GM21367 (cell line): ENCODE results near the gene SNAPC4.

Source experiments
- ATAC-seq: cut with Tn5 transposase; IDR thresholded peaks from one replicate; pipeline ENCODE4 v1.9.1; 2021; ENCODE audit not compliant: unreplicated experiment

Gene SNAPC4

GRCh38 chr9:136373300-136374182 lies 26.4 kb downstream of the SNAPC4 start, which contains the start of gene CARD9:
TSS of gene CARD9 (minus strand) at chr9:136373669. CDS start at chr9:136372078, 1,591 bp downstream.
- ATAC-seq: no peak

DNA sequence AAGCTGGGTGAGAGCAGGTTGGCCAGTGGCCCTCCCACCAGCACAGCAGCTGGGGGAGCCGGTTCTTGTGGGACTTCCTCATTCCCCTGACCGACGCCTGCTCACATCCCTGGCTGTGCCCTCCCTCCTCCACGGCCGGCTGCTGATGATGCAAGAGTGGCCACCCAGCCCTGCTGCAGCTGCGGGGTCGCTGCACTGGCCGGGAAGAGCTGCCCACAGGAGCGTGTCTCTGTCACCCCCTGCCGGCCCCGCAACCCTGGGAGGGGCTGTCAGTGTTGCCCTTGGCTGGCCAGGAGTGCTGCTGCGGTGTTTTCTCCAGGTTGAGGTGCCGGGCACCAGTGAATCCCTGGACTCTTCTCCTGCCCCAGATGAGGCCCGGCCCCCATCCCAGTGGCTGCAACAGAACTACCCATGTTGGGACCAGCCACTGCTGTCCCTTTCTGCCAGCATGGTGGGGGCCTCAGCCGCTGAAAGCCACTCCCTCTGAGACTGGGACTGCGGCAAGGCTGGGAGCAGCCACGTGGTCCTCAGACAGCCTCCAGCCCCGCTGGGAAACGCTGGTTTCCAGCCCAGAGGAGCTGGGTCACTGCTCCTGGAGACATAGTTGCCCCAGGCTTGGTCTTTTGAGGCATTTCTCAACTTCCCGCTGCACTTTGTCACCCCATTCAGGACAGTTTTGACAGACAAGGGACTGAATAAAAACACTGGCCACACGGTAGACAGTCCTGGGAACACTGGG lies 27.2 kb downstream of the SNAPC4 start:
- ATAC-seq: no peak

GRCh38 chr9:136372006-136372405 lies 28.0 kb downstream of the SNAPC4 start:
- no peak for ATAC-seq

DNA sequence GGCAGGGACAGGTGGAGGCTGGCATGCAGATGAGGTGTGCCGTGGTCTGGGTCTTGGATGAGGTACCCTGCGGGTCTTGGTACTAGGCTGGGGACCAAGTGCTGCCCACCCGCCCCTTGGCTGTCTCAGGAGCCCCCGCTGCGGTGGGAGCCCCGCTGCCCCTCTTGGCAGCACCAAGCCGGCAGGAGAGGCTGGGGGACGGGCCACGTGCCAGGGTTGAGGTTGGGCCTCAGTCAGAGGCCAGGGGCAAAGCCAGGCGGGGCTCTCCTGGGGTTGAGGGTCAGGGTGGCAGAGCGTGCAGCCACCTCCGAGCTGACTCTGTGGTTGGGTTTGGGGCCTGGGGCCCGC lies 28.5 kb downstream of the SNAPC4 start:
- ATAC-seq: no peak

- no peak for ATAC-seq
Measured at GRCh38 chr9:136370687-136371532, 29.1 kb downstream of the SNAPC4 start.

- no peak for ATAC-seq
Measured at GRCh38 chr9:136370037-136370436, 29.9 kb downstream of the SNAPC4 start.

DNA sequence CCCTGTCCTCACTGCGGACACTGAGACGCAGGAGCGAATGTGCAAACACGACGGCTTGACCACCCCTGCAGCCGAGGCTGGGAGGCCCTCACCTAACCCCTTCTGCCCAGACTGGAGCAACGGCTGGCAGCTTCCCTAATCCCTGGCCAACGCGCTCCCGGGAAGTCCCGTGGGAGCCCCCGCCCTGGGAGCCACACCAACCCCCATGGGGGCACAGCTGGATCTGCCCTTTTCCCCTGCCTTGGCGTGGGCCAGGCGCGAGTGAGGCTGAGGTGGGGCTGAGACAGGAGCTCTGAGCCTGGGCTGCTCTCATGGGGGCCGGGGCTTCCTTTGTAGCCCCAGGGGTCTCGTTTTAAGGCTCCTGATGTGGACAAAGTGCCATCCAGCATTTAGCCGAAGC lies 31.8 kb downstream of the SNAPC4 start:
- ATAC-seq: no peak

DNA sequence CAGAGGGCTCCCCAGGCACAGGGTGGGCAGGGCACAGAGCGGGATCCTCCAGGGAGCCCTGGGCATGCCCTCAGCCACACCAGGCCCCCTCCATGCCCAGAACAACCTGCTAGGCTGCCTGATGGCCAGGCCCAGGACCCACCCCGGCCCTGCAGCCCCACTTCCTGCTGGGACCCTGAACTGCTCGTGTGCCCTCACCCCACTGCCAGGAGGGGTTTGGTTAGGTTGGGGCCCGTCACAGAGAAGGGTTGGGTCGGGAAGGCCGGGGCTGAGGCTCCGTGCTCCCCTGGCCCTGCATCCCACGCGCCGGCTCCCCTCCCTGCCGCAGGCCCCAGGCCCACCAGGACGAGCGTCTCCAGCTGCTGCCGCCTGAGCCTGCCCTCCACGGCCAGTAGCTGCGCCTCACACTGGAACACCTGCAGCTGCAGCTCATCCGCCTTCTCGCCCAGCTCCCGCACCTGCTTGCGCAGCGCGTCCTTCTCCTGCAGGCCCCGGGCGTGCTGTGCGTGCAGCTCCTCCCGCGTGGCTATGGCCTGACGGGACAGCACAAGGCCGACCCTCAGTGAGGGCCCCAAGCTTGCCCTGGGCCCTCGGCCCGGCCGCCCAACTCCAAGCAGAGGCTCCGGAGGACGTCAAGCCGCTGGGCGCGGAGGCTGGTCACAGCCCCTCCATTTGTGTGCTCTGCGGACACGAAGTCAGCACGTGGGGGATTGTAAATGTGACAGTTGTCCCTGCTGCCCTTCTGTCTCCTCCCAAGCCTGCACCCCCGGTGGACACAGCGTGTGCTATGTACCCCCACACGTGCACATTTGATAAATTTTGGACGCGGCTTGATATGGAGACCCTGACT lies 32.4 kb downstream of the SNAPC4 start:
- no peak for ATAC-seq

GRCh38 chr9:136366826-136367225 lies 33.1 kb downstream of the SNAPC4 start:
- ATAC-seq: no peak

DNA sequence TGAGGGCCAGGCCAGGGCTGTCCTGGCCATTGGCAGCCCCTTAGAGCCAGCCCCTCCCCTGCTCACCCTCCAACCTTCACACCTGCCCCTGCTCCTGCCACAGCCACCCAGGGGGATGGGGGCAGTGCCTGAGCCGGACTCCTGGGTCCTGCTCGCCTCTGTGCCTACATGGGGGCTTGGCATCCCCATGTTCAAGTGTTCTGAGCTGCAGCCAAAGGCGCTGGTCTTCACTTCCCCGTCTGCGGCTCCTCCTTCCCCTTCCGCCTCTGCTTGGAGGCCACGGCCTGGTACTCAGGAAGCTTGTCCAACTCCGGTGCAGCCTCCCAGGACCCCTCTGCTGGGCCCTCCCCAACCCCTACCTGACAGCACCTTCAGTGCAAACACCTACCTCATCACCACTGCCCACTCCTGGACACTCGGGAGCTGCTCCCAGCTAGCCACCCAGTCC lies 34.2 kb downstream of the SNAPC4 start:
- no peak for ATAC-seq

DNA sequence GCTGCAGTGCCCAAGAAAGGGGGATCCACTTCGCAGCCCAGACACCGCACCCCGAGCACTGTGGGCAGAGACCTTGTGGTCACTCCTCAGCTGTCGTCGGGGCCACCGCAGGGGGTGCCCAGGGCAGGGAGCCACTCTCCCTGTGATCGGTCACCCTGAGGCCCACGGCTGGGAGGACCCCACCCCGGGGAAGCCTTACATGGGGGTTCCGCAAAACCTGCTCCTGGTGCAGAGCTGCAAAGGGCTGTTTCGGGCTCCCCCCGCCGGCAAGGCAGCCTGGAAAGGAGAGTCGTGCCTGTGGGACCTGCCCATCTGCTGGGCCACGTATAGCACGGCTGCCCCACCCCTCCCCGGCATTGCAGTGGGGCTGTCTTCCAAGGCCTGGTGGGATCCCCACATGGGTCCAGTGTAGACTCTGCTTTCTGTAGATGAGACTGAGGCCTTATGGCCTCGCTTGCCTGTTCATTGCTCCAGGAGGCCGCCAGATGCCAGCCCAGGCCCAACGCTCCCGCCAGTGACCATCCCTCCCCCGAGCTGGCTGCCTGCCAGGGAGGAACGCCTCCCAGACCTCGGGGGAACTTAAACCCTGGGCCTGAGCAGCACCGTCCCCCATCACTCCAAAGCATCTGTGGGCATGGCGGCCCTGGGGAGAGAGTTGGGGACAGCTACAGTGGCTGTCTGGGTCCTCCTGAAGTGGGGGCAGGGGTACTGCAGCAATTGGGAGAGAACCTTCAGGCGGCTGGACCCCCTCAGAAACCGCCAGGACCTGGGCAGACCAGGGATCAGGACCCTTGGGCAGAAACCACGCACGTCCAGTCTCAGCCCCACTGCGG lies 34.8 kb downstream of the SNAPC4 start:
- no peak for ATAC-seq

DNA sequence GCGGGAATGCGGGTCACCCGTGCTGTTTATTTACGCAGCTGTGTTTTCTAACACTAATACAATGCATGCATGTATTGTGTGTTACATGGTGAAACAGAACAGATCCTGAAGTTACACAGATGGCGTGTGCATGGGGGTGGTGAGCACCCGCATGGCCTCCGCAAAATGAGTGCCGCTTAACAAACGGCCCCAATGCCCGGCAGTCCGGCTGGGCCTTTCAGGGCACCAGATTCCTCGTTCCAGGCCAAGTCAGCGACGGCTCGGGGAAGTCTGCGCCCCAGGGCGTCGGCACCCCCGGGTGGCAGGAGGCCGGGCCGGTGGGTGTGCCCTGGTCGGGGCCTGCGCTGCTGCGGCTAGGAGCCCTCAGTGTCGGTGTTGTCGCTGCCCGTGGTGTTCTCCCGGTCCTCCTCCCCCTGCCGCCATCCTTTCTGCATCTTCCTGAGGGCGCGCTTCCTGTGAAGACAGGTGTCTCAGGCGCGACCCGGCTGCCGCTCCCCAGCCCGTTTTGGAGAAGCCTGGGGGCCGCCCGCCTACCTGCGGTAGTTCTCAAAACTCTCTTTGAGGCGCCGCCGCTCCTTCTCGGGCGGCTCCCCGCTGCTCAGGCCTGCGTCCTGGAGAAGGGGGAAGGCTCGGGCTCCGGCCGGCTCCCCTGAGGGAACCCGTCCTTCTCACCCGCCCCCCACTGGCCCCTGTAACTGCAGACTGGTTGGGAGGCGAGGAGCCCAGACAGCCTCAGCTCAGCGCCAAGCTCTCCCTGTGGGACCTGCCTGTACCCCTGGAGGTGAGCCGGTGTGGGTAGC lies 35.8 kb downstream of the SNAPC4 start:
- ATAC-seq: no peak

DNA sequence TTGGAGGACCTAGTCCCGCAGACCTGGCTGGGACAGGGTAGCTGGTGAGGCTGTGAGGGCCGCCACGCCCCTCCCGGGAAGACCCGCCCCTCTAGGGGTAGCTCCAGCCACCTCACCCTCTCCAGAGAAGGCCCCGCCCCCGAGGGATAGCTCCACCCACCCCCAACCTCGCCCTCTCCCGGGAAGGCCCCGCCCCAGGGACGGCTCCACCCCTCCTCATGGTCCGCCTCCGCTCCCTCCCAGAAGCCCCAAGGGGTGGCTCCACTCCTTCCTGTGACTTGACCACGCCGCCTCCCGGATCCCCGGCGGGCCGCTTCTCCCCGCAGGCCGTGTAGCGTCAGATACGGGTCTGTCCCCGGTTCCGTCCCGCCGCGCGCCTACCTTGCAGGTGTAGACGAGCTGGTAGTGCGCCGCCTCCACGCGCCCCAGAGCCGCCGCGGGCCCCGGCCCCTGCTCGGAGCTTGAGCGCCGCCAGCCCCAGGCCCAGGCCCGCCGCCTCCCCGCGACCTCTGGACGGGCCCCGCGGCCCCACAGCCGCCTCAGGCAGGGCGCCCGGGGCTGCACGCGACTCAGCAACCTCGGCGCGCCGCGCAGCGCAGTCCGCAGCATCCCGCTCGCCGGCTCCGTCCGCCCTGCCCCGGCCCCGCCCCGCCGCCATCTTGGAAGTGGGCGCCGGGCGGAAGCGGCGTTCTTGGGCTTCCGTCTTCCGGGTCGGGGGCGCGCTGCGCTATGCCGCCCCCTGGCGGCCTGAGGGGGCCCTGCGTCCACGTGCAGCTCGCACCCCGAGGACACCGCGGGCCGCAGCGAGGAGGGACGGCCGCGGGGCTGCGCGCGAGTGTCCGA lies 36.6 kb downstream of the SNAPC4 start, which contains the start of gene DNLZ:
DNLZ (minus strand) TSS at position 639 of the 843 bp plus-strand sequence; CDS start at position 609, 30 bp downstream.
- ATAC-seq: peak; percentile 61

- ATAC-seq: no peak
Measured at GRCh38 chr9:136362450-136362784, 37.6 kb downstream of the SNAPC4 start.

DNA sequence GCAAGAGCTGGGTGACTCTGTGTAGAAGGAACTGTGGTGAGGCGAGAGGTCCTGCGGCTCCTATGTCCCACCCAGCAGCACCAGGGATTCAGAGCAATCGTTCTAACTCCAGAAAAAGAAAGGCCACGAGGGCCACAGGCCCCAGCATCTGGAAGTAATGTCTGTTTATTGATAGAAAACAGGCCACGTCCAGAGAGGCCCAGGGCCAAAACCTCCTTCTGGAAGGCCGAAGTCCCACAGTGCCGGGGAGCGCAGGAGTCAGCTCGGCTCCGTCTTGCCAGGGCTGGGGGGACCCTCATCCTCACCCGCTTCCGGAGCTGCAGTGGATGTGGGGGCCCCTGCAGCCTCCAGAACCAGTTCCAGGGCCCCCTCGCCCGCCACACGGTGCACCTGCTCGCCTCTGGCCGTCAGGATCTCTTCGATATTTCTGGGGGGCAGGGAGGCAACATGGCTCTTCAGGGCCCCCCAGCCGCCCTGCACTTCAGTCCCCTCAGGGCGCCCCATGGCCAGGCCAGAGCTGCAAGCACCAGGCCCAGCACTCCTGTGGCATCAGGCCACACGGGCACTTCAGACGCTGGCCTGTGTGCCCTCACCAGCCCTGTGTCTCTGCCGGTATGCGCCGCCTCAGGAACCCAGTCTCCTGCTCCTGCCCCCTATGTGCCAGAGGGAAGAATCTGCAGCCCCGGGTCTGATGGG lies 38.1 kb downstream of the SNAPC4 start:
- ATAC-seq: no peak

DNA sequence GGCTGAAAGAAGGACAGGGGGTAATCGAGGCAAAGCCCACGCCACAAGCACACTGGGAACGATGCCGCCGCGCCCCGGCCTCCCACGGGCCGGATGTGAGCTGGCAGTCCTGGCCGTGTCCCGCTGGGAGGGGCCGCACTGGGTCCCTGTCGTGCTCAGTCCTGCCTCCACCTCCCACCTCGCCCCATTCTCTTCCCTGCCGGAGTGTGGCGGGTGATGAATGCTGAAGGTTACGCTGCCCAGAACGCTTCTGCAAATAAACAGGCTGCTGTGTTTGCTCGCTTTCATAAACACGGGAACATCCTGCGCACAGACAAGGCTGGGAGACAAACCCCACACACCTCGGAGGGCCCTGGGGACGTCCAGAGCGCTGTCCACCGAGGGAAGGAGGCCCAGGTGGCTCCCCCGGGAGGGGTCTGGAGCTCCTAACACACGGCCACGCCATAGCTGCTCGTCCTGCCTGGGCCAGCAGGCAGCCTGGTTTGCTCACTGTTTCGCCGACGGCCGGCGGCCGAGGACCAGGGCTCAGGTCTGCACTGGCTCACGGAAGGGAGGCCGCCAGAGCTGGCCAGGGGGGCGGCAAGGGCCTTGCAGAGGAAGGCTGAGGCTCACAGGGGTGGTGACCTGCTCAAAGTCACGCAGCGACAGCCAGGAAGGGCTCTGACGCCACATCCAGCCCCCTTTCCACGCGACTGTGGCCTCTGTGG lies 38.8 kb downstream of the SNAPC4 start:
- ATAC-seq: no peak
